NB4 (cell line): Measurements from ENCODE around the gene TMPRSS6.

Source experiments
- DNase-seq: peaks from one replicate; pipeline ENCODE4 v3.0.0; 2010; ENCODE audit warnings: low read depth
- H3K4me3 ChIP-seq: one replicate; pipeline ENCODE4 v1.5.1; 2011; ENCODE audit warnings: mild to moderate bottlenecking, low read depth, low read length, moderate library complexity
- MYC ChIP-seq: IDR thresholded peaks from 2 replicates; pipeline ENCODE4 v1.6.1; 2011; ENCODE audit warnings: low read depth, low read length
- POLR2A ChIP-seq: IDR thresholded peaks from 2 replicates; pipeline ENCODE4 v1.6.1; 2011; ENCODE audit warnings: mild to moderate bottlenecking; ENCODE audit not compliant: insufficient read length; ENCODE audit errors: extremely low read depth
- TF ChIP-seq, protein P1 (sequence below): IDR thresholded peaks from 2 replicates; pipeline ENCODE4 v1.6.1; 2011; ENCODE audit warnings: low read depth, low read length
- TF ChIP-seq, protein P2 (sequence below): IDR thresholded peaks from one replicate; pipeline ENCODE4 v1.5.1; 2012; ENCODE audit warnings: low read depth, low read length

The TMPRSS6 gene

DNA sequence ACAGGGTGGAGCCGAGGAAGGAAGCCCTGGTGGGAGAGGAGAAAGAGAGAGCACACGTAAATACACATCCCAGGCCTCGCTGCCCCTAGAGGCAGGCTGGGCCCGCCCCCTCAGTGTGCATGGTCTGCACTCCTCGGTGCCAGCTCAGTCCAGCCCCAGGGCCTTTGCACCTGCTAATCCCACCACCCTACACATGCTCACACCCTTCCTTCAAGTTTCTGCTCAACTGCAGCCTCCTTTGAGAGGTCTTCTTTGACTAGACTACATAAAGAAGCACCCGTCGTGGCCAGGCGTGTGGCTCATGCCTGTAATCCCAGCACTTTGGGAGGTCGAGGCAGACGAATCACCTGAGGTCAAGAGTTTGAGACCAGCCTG, 34.7 kb upstream of the TMPRSS6 start:
- DNase-seq, result no peak
- no peak overlapping the region for H3K4me3 ChIP-seq
- TF ChIP-seq POLR2A (no peak), MYC (no peak)
- TF ChIP-seq, protein P1, sequence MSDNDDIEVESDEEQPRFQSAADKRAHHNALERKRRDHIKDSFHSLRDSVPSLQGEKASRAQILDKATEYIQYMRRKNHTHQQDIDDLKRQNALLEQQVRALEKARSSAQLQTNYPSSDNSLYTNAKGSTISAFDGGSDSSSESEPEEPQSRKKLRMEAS, result no peak
- TF ChIP-seq, protein P2, sequence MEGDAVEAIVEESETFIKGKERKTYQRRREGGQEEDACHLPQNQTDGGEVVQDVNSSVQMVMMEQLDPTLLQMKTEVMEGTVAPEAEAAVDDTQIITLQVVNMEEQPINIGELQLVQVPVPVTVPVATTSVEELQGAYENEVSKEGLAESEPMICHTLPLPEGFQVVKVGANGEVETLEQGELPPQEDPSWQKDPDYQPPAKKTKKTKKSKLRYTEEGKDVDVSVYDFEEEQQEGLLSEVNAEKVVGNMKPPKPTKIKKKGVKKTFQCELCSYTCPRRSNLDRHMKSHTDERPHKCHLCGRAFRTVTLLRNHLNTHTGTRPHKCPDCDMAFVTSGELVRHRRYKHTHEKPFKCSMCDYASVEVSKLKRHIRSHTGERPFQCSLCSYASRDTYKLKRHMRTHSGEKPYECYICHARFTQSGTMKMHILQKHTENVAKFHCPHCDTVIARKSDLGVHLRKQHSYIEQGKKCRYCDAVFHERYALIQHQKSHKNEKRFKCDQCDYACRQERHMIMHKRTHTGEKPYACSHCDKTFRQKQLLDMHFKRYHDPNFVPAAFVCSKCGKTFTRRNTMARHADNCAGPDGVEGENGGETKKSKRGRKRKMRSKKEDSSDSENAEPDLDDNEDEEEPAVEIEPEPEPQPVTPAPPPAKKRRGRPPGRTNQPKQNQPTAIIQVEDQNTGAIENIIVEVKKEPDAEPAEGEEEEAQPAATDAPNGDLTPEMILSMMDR, result no peak

DNA sequence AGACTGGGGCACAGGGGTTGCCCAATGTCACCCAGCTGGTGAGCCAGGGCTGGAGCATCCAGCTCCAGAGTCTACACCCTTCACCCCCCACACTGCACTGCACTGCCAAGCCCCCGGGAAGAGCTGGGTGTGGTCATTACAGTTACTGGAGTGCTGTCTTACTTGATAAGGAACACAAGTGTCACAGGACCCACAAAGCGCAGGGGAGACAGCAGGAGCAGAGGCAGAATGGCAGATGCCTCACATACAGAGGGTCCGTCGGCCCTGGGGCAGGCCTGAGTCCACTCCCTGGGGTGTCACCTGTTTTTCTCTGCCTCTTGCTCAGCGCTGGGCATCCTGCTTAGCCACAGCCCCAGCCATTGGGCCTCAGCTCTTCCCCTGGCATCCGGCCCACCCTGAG, 32.5 kb upstream of the TMPRSS6 start:
- H3K4me3 ChIP-seq, result no peak overlapping the region
- TF ChIP-seq, protein P2, result no peak
- TF ChIP-seq, protein P1, result no peak
- TF ChIP-seq MYC, result no peak
- TF ChIP-seq POLR2A, result no peak
- no peak for DNase-seq

DNA sequence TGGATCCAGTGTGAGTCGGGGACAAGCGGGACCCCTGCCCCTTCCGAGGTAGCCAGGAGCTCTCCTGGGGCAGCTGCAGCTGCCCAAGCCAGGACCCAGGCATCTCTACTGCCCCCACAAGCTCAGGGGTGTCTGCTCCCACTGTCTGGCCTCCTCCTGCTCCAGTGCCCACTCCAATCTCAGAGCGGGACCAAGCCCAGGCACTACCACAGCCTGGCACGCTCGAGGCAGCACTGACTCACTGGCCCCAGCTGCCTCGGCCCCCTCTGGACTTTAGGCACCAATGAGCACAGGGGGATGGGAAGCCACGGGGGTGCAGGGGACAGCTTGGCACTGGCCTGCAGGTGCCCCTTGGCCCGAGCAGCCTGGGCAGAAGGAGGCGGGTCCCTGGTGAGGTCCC, 32.0 kb upstream of the TMPRSS6 start:
- TF ChIP-seq MYC (no peak), POLR2A (no peak)
- TF ChIP-seq, protein P2, result no peak
- TF ChIP-seq, protein P1, result no peak
- H3K4me3 ChIP-seq, result no peak overlapping the region
- no peak for DNase-seq

DNA sequence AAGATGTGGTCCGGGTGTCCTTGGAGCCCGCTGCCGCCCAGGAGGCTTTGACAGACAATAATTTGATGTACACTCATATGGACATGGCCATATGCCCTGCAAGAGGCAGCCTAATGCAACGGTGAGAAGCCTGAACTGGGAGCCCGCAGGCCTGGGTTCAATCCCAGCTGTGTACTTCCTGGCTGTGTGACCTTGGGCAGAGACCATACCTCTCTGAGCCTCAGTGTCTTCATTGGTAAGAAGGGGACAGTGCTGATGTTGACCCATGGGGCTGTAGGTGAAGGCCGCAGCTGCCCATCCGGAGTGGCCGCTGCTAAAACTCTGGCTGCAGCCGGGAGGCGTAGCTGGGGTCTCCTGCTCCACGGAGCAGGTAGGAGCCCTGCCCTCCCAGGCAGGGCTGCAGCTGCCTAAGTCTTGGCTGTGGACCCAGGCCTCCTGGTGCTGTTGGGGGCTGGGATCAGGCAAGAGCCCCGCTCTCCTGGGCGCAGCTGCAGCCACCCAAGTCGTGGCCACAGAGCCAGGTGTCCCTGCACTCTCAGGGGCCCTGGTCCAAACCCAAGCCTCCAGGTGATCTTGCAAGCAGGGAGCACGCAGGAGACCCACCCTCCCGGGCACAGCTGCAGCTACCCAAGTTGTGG, 31.3 kb upstream of the TMPRSS6 start:
- H3K4me3 ChIP-seq, result no peak overlapping the region
- DNase-seq, result no peak
- TF ChIP-seq, protein P1, result no peak
- TF ChIP-seq MYC, result no peak
- TF ChIP-seq, protein P2, result no peak
- TF ChIP-seq POLR2A, result no peak

DNA sequence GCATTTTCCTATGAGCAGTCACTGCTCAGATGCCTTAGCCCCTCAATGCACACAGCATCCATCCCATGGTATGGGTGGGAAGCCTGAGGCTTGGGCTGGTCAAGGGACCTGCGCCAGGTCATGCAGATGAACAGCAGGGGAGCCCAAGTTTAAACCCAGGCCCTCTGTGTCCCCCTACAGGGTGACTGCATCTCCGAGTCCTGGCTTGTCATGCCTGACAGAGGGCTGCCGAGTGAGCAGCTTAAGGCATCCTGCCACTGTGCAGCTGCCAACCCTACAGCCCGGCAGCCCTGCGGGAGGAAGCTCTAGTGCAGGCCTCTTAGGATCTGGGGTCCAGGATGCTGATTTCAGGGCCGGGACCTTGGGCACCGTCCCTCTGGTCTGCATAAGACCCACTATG, 30.2 kb upstream of the TMPRSS6 start:
- TF ChIP-seq POLR2A (no peak), MYC (no peak)
- TF ChIP-seq, protein P1, result no peak
- no peak for DNase-seq
- no peak overlapping the region for H3K4me3 ChIP-seq

DNA sequence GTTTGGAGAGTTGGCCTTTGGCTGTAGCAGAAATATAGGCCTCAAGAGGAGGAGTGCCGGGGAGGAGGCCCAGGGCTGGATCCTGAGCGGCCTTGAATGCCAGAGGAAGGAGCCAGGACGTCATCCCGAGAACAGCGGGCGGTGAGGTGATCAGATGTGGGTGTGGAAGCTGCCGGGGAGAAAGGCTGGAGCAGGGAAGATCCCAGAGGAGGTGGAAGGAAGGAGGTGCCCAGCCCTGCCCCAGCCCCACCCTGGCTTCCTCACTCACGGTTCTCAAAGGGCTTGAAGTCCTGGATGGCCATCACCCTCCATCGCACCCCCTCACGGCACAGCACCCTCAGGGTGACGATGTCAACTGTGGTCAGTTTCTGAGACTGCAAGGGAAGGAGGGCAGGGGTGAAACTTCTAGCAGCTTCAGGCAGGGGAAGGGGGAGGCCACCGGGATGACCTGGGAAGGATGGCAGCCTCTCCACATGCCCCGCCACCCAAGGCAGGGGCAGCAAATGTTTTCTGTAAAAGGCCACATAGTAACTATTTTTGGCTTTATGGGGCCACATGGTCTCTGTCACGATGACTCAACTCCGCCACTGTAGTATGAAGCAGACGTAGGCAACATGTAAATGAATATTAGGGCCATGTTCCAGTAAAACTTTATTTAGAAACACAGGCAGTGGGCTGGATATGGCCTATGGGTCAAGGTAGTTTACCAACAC, 29.5 kb upstream of the TMPRSS6 start:
- no peak for TF ChIP-seq POLR2A
- TF ChIP-seq, protein P2, result no peak
- no peak for TF ChIP-seq MYC
- TF ChIP-seq, protein P1, result no peak
- no peak overlapping the region for H3K4me3 ChIP-seq

More for the DNA sequence above, 29.5 kb upstream of the TMPRSS6 start:
- peak; percentile 28 for DNase-seq
